ENCODE results near the gene GALT. TPM values are rescaled to one million over a fixed set of nuclear protein-coding genes. Genes with fewer than 3 reads are reported as not detected.

GALT gene
- total and polyA plus RNA-seq, 9 donors, result 33.1 to 63.3 (median 45.2) TPM

DNA sequence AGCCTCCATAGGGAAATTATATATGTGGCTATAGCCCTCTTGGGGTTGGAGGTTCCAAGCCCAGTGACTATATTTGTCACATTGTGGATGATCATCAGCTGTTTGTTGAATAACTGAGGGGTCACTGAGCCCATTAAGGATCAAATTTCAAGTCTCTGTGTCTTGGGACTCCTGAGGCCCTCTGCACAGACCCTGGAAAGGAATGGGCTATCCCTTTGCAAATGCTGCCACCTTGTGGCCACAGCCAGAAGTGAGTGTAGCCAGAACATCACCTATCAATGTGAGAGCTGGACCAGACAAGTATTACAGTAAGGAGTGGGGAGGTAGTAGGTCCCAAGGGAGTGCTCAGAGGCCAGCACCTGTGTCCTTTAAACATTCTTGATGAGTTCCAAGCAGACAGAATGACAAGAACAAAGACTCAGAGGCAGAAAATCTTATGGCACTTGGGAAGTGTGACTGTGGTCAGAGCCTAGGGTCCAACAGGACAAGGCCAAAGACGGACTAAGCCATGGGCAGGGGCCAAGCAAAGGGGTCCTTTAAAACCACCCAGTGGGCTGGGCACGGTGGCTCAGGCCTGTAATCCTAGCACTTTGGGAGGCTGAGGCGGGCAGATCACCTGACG, 42.8 kb upstream of the GALT start:
- Histone ChIP-seq H3K9me3 (no peaks in the 10 kb centered on the region), H3K36me3 (no peaks in the 10 kb centered on the region), H3K27ac (no peak overlapping the region), H3K27me3 (no peaks in the 10 kb centered on the region), H3K4me1 (ENCODE audit: insufficient read depth) (no peaks in the 10 kb centered on the region), H3K4me3 (no peak overlapping the region)
- TF ChIP-seq POLR2A (IDR thresholded peaks at IDR 0.05) (no peak), CTCF (IDR thresholded peaks at IDR 0.05) (peak; percentile 83 to 92 (median 87))
- DNase-seq, result peak; percentile 73 to 91 (median 88)
- intact Hi-C loops (cut with DNase I), result loop anchor here (5.0 to 10.0 kb wide), 3 partner anchors 196 to 269 kb away; no protein-coding TSS in a partner anchor
- 47 to 56% (median 50%) methylated on average over 4 of the region's 4 CpGs for WGBS, 3 donors

DNA sequence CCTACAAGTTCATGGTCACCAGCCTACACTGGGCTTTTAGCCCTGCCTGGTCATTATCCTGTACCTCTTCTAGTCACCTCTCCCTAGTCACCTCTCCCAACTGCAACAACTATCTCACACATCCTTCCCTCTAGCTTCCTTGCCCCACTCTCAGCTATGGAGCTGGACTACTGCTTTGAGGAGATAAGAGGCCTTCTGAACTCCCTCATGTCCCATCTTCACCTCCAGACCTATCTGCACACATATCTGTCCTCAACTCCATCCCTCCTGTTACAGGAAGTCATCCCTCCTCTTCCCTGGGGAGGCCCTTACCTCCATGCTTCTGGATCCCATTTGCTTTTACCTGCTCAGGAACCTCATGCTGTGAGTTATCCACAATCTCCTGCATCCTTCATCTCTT, 40.3 kb upstream of the GALT start:
- H3K4me3 ChIP-seq, result no peak overlapping the region
- H3K4me1 ChIP-seq (ENCODE audit: insufficient read depth), result peaks cover 4% of the 10 kb centered on the region
- intact Hi-C loops (cut with DNase I), result loop anchor here in 3 of 4 donors (10.0 kb wide), 2 partner anchors 201 to 271 kb away; no protein-coding TSS in a partner anchor
- H3K9me3 ChIP-seq, result no peaks in the 10 kb centered on the region
- no peak overlapping the region for H3K27ac ChIP-seq
- H3K36me3 ChIP-seq, result no peaks in the 10 kb centered on the region
- no peaks in the 10 kb centered on the region for H3K27me3 ChIP-seq
- TF ChIP-seq CTCF (IDR thresholded peaks at IDR 0.05), result no peak
- TF ChIP-seq POLR2A (IDR thresholded peaks at IDR 0.05), result no peak
- DNase-seq, result no peak

DNA sequence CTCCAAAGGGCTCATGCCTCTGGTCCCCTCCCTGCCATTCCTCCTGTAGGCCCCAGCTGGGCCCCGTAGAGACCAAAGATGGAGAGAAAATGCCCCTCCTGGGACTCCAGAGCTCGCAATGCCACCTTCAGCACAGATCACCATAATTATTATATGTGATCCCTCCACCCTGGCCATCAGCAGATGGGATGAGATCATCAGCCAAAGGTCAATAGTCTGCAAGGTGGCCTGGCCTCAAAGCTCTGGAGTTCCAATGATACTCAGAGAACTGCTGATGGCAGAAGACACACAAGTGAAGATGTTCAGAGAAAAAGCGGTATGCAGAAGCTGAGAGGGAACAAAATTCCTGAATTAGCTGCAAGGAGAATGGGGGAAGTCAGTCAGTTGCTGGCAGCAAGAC, 39.6 kb upstream of the GALT start:
- Histone ChIP-seq H3K27me3 (no peaks in the 10 kb centered on the region), H3K4me3 (no peak overlapping the region), H3K4me1 (ENCODE audit: insufficient read depth) (peaks cover 7% of the 10 kb centered on the region), H3K27ac (no peak overlapping the region), H3K36me3 (no peaks in the 10 kb centered on the region), H3K9me3 (no peaks in the 10 kb centered on the region)
- no peak for DNase-seq
- intact Hi-C loops (cut with DNase I), result loop anchor here in 3 of 4 donors (10.0 kb wide), 2 partner anchors 202 to 272 kb away; no protein-coding TSS in a partner anchor
- TF ChIP-seq CTCF (IDR thresholded peaks at IDR 0.05) (no peak), POLR2A (IDR thresholded peaks at IDR 0.05) (no peak), EP300 (IDR thresholded peaks at IDR 0.05) (no peak)
- WGBS, 3 donors, result 74 to 88% (median 76%) methylated on average over 3 of the region's 3 CpGs

GRCh38 chr9:34607331-34607730, 39.1 kb upstream of the GALT start:
- DNase-seq, result no peak
- WGBS, 3 donors, result 30 to 39% (median 35%) methylated on average over 2 of the region's 2 CpGs
- H3K4me3 ChIP-seq, result no peak overlapping the region
- H3K27me3 ChIP-seq, result no peaks in the 10 kb centered on the region
- intact Hi-C loops (cut with DNase I), result loop anchor here in 3 of 4 donors (10.0 kb wide), 2 partner anchors 203 to 273 kb away; no protein-coding TSS in a partner anchor
- no peaks in the 10 kb centered on the region for H3K36me3 ChIP-seq
- H3K4me1 ChIP-seq (ENCODE audit: insufficient read depth), result peaks cover 7% of the 10 kb centered on the region
- TF ChIP-seq EP300 (IDR thresholded peaks at IDR 0.05) (no peak), POLR2A (IDR thresholded peaks at IDR 0.05) (no peak), CTCF (IDR thresholded peaks at IDR 0.05) (no peak)
- H3K9me3 ChIP-seq, result no peaks in the 10 kb centered on the region
- no peak overlapping the region for H3K27ac ChIP-seq
